H9 (cell line): ENCODE measurements around the gene TPD52L1. TPM values are rescaled to one million over a fixed set of nuclear protein-coding genes. Genes with fewer than 3 reads are reported as not detected.

ENCODE experiments used
- DNase-seq: peaks from one replicate; pipeline ENCODE4 v3.0.0-alpha.2; 2017
- H2AFZ ChIP-seq: one replicate; pipeline ENCODE4 v1.6.1; 2013; ENCODE audit warnings: mild to moderate bottlenecking, low read length, control low read depth, moderate library complexity
- H2AK5ac ChIP-seq: 2 replicates; pipeline ENCODE4 v1.6.1; 2013; ENCODE audit warnings: low read length, control low read depth, mixed read lengths; ENCODE audit not compliant: insufficient read length
- H2BK120ac ChIP-seq: one replicate; pipeline ENCODE4 v1.6.1; 2013; ENCODE audit warnings: low read depth, mild to moderate bottlenecking, low read length, control low read depth, inconsistent platforms; ENCODE audit not compliant: poor library complexity, severe bottlenecking
- H2BK12ac ChIP-seq: 2 replicates; pipeline ENCODE4 v1.6.1; 2013; ENCODE audit warnings: low read length, control low read depth, mixed read lengths, low read depth; ENCODE audit not compliant: insufficient read length
- H2BK15ac ChIP-seq: 2 replicates; pipeline ENCODE4 v1.6.1; 2013; ENCODE audit warnings: low read depth, low read length, control low read depth
- H2BK20ac ChIP-seq: one replicate; pipeline ENCODE4 v1.6.1; 2013; ENCODE audit warnings: low read depth, mild to moderate bottlenecking, low read length, control low read depth, inconsistent platforms; ENCODE audit not compliant: poor library complexity, severe bottlenecking
- H2BK5ac ChIP-seq: 2 replicates; pipeline ENCODE4 v1.6.1; 2013; ENCODE audit warnings: low read length, control low read depth, mixed read lengths; ENCODE audit not compliant: insufficient read length
- H3K14ac ChIP-seq: 2 replicates; pipeline ENCODE4 v1.6.1; 2013; ENCODE audit warnings: low read length, control low read depth; ENCODE audit not compliant: insufficient read depth
- H3K18ac ChIP-seq: 2 replicates; pipeline ENCODE4 v1.6.1; 2013; ENCODE audit warnings: low read depth, mild to moderate bottlenecking, mixed read lengths, low read length, control low read depth; ENCODE audit not compliant: insufficient read length
- H3K23ac ChIP-seq: 2 replicates; pipeline ENCODE4 v1.6.1; 2013; ENCODE audit warnings: low read length, control low read depth, mixed read lengths, low read depth; ENCODE audit not compliant: insufficient read length
- H3K23me2 ChIP-seq: 2 replicates; pipeline ENCODE4 v1.6.1; 2013; ENCODE audit warnings: low read depth, mild to moderate bottlenecking, mixed read lengths, low read length, control low read depth; ENCODE audit not compliant: insufficient read length, poor library complexity, severe bottlenecking
- H3K27ac ChIP-seq: 2 replicates; pipeline ENCODE4 v1.5.1; 2013; ENCODE audit warnings: low read length, control low read depth, mixed read lengths, low read depth; ENCODE audit not compliant: insufficient read length
- H3K27me3 ChIP-seq: 2 replicates; pipeline ENCODE4 v1.6.1; 2013; ENCODE audit warnings: low read length, control low read depth, inconsistent platforms; ENCODE audit not compliant: insufficient read depth
- H3K4ac ChIP-seq: 2 replicates; pipeline ENCODE4 v1.6.1; 2013; ENCODE audit warnings: low read depth, mild to moderate bottlenecking, control low read depth, inconsistent platforms, low read length, moderate library complexity
- H3K4me1 ChIP-seq: 2 replicates; pipeline ENCODE4 v1.6.1; 2013; ENCODE audit warnings: low read length, control low read depth, inconsistent platforms; ENCODE audit not compliant: insufficient read depth
- H3K4me2 ChIP-seq: 2 replicates; pipeline ENCODE4 v1.6.1; 2013; ENCODE audit warnings: low read length, control low read depth, mixed read lengths; ENCODE audit not compliant: insufficient read length, insufficient read depth
- H3K56ac ChIP-seq: 2 replicates; pipeline ENCODE4 v1.6.1; 2013; ENCODE audit warnings: low read depth, mild to moderate bottlenecking, mixed read lengths, low read length, control low read depth; ENCODE audit not compliant: insufficient read length
- H3K79me1 ChIP-seq: 2 replicates; pipeline ENCODE4 v1.6.1; 2013; ENCODE audit warnings: low read depth, mild to moderate bottlenecking, moderate library complexity, low read length, control low read depth, inconsistent platforms; ENCODE audit not compliant: insufficient read depth, poor library complexity, severe bottlenecking
- H3K79me2 ChIP-seq: 2 replicates; pipeline ENCODE4 v1.6.1; 2013; ENCODE audit warnings: low read length, control low read depth, inconsistent platforms; ENCODE audit not compliant: insufficient read depth
- H3K9ac ChIP-seq: 2 replicates; pipeline ENCODE4 v1.6.1; 2013; ENCODE audit warnings: low read length, control low read depth, mixed read lengths; ENCODE audit not compliant: insufficient read length; ENCODE audit errors: extremely low read depth
- H3K9me3 ChIP-seq: one replicate; pipeline ENCODE4 v1.6.1; 2013; ENCODE audit warnings: low read depth, low read length, inconsistent platforms; ENCODE audit not compliant: control insufficient read depth
- H3T11ph ChIP-seq: one replicate; pipeline ENCODE4 v1.6.1; 2013; ENCODE audit warnings: mild to moderate bottlenecking, low read length, control low read depth, inconsistent platforms
- H4K20me1 ChIP-seq: one replicate; pipeline ENCODE4 v1.6.1; 2013; ENCODE audit not compliant: control insufficient read depth, insufficient read length, insufficient read depth
- H4K5ac ChIP-seq: 2 replicates; pipeline ENCODE4 v1.6.1; 2013; ENCODE audit warnings: low read depth, mild to moderate bottlenecking, mixed read lengths, low read length, control low read depth; ENCODE audit not compliant: insufficient read length
- H4K8ac ChIP-seq: replicated peaks from 2 replicates; pipeline ENCODE4 v1.6.1; 2013; ENCODE audit warnings: low read length, control low read depth, mixed read lengths, low read depth; ENCODE audit not compliant: insufficient read length
- H4K91ac ChIP-seq: 2 replicates; pipeline ENCODE4 v1.6.1; 2013; ENCODE audit warnings: low read depth, mild to moderate bottlenecking, moderate library complexity, mixed read lengths, low read length, control low read depth; ENCODE audit not compliant: insufficient read length
- H3K27ac Mint-ChIP-seq, 3 experiments: 2 replicates in 2 of 3; 3 replicates in 1 of 3; pipeline ENCODE4 v1.8.0; 2020 to 2021; ENCODE audit warnings: mixed read lengths in 3 of 3, mild to moderate bottlenecking in 1 of 3, moderate library complexity in 1 of 3
- H3K27me3 Mint-ChIP-seq: 2 replicates; pipeline ENCODE4 v1.8.0; 2021; ENCODE audit warnings: low read depth, mild to moderate bottlenecking, moderate library complexity, mixed read lengths
- H3K36me3 Mint-ChIP-seq, 3 experiments: 2 replicates in 2 of 3; 3 replicates in 1 of 3; pipeline ENCODE4 v1.8.0; 2020 to 2021; ENCODE audit warnings: low read depth in 3 of 3, mixed read lengths in 3 of 3; ENCODE audit not compliant: insufficient read depth in 1 of 3
- H3K4me1 Mint-ChIP-seq, 2 experiments: 2 replicates each; pipeline ENCODE4 v1.8.0; 2020; ENCODE audit warnings: mixed read lengths in 2 of 2
- H3K4me3 Mint-ChIP-seq, 2 experiments: 2 replicates in 1 of 2; 3 replicates in 1 of 2; pipeline ENCODE4 v1.8.0; 2020 to 2021; ENCODE audit warnings: mild to moderate bottlenecking in 2 of 2, mixed read lengths in 2 of 2, moderate library complexity in 1 of 2
- H3K9me3 Mint-ChIP-seq, 2 experiments: 2 replicates in 1 of 2; 3 replicates in 1 of 2; pipeline ENCODE4 v1.8.0; 2020; ENCODE audit warnings: mild to moderate bottlenecking in 2 of 2, mixed read lengths in 2 of 2, moderate library complexity in 1 of 2
- total RNA-seq: library from RNA; stranded (reverse); gene quantifications from 2 replicates; pipeline ENCODE4 v1.2.1, GENCODE V29; 2021
- TF ChIP-seq, protein P1 (sequence below): fragments of 200-600 bp; sonication (generic); conservative IDR thresholded peaks from 3 replicates; pipeline ENCODE4 v1.8.0; 2021; ENCODE audit warnings: antibody characterized with exemption, mild to moderate bottlenecking

The TPD52L1 gene
- total RNA-seq, 1 experiment from 2014 or later, result 6.6 TPM

DNA sequence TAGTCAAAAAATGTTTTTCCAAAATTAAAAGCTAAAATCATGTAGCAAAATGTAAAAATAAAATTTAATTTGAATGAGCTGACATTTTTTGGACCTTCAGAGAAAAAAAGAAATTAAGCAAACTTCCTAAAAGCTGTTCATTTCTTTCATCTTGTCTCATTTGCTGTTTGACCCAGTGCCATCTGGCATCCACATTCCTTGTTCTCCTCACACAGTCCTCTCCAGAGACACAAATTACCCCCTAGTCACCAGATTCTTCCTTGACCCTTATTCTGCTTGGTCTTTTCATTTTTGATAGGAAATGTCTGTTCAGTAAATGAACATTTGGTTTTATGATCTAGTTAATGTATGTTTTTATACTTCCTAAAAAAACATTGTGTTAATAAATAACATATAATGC, 93.0 kb downstream of the TPD52L1 start:
- Histone ChIP-seq H3K79me1 (no peaks in the 10 kb centered on the region), H3K23ac (no peak overlapping the region), H4K91ac (no peak overlapping the region), H3K9ac (no peak overlapping the region), H3K27ac (no peak overlapping the region), H4K8ac (no peak overlapping the region), H2BK5ac (no peak overlapping the region), H4K5ac (no peak overlapping the region), H3K4me2 (no peak overlapping the region), H2AFZ (no peak overlapping the region), H3K14ac (no peak overlapping the region), H3K23me2 (no peaks in the 10 kb centered on the region), H3K4me1 (no peaks in the 10 kb centered on the region; the same call in 1 of the 2 replicates), H3K56ac (no peak overlapping the region), H2BK120ac (no peak overlapping the region), H2BK15ac (no peak overlapping the region), H3K27me3 (no peaks in the 10 kb centered on the region), H2BK20ac (no peak overlapping the region), H2BK12ac (no peak overlapping the region), H2AK5ac (no peak overlapping the region), H3T11ph (no peak overlapping the region), H3K9me3 (no peaks in the 10 kb centered on the region), H3K79me2 (no peaks in the 10 kb centered on the region), H4K20me1 (no peaks in the 10 kb centered on the region), H3K18ac (no peak overlapping the region), H3K4ac (no peak overlapping the region)
- Mint-ChIP-seq H3K36me3 (peaks cover 0 to 3% (median 0%) of the 10 kb centered on the region in 3 experiments; a peak in 2 of 7 replicates), H3K27ac (no peak overlapping the region), H3K9me3 (peaks cover 3% of the 10 kb centered on the region in 2 experiments; a peak in 4 of 5 replicates), H3K4me1 (peaks cover 13 to 16% of the 10 kb centered on the region in 2 experiments), H3K27me3 (no peaks in the 10 kb centered on the region), H3K4me3 (no peak overlapping the region)
- no peak for DNase-seq
- TF ChIP-seq, protein P1, sequence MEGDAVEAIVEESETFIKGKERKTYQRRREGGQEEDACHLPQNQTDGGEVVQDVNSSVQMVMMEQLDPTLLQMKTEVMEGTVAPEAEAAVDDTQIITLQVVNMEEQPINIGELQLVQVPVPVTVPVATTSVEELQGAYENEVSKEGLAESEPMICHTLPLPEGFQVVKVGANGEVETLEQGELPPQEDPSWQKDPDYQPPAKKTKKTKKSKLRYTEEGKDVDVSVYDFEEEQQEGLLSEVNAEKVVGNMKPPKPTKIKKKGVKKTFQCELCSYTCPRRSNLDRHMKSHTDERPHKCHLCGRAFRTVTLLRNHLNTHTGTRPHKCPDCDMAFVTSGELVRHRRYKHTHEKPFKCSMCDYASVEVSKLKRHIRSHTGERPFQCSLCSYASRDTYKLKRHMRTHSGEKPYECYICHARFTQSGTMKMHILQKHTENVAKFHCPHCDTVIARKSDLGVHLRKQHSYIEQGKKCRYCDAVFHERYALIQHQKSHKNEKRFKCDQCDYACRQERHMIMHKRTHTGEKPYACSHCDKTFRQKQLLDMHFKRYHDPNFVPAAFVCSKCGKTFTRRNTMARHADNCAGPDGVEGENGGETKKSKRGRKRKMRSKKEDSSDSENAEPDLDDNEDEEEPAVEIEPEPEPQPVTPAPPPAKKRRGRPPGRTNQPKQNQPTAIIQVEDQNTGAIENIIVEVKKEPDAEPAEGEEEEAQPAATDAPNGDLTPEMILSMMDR, result no peak
